OCI-LY7 (cell line): ENCODE results near the gene WDR19.

Experiments
- EZH2phosphoT487 ChIP-seq: fragments of 200-600 bp; sonication (generic); IDR thresholded peaks from 2 replicates; pipeline ENCODE4 v1.6.1; 2018; ENCODE audit warnings: low read depth, borderline replicate concordance, mild to moderate bottlenecking, mixed run types, antibody characterized with exemption, low read length, moderate library complexity, mixed read lengths
- TF ChIP-seq, protein P1 (sequence below): fragments of 200-600 bp; sonication (generic); conservative IDR thresholded peaks from 2 replicates; pipeline ENCODE4 v1.5.1; 2014; ENCODE audit warnings: mild to moderate bottlenecking, antibody characterized with exemption, low read length, moderate library complexity, mixed read lengths

DNA sequence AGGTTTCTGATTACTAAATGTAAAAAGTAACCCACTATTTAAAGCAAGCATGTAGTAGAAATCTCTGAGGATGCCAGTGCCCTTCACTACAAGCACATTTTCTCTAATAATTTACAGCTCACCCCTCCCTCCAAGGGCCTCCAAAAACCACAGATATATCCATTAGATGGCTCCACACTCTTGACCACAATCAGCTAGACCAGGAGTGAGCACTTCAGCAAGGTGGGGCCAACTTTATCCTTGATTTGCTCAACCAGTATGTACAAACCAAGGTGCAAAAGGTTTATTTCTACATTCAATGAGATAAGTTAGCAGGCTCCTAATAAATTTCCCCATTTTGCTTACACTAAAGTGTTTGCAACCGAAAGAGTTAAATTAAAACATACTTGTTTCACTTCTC lies 148.0 kb downstream of the WDR19 start:
- TF ChIP-seq, protein P1, sequence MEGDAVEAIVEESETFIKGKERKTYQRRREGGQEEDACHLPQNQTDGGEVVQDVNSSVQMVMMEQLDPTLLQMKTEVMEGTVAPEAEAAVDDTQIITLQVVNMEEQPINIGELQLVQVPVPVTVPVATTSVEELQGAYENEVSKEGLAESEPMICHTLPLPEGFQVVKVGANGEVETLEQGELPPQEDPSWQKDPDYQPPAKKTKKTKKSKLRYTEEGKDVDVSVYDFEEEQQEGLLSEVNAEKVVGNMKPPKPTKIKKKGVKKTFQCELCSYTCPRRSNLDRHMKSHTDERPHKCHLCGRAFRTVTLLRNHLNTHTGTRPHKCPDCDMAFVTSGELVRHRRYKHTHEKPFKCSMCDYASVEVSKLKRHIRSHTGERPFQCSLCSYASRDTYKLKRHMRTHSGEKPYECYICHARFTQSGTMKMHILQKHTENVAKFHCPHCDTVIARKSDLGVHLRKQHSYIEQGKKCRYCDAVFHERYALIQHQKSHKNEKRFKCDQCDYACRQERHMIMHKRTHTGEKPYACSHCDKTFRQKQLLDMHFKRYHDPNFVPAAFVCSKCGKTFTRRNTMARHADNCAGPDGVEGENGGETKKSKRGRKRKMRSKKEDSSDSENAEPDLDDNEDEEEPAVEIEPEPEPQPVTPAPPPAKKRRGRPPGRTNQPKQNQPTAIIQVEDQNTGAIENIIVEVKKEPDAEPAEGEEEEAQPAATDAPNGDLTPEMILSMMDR, result no peak
- TF ChIP-seq EZH2phosphoT487, result no peak
